CD14-positive monocyte (primary cell): ENCODE measurements around the gene ELMO2. TPM values are rescaled to one million over a fixed set of nuclear protein-coding genes. Genes with fewer than 3 reads are reported as not detected.

Source experiments
- DNase-seq, 3 donors: peaks; one replicate each; pipeline ENCODE4 v3.0.0-alpha.2; 2011 to 2022
- H2AFZ ChIP-seq: 2 replicates; pipeline ENCODE4 v1.6.0; 2012; ENCODE audit warnings: mild to moderate bottlenecking, low read depth, low read length, inconsistent platforms; ENCODE audit not compliant: insufficient read depth, poor library complexity, severe bottlenecking
- H3K27ac ChIP-seq, 2 donors: 1 replicate in 1 of 2; 2 replicates in 1 of 2; pipeline ENCODE4 v1.5.1; 2012 to 2013; ENCODE audit warnings: low read length in 2 of 2, control low read depth in 1 of 2, inconsistent platforms in 1 of 2, low read depth in 1 of 2, mild to moderate bottlenecking in 1 of 2
- H3K27me3 ChIP-seq, 2 donors: one replicate each; pipeline versions ENCODE4 v1.6.0 to v1.6.1; 2011 to 2013; ENCODE audit warnings: low read length in 2 of 2; ENCODE audit not compliant: control insufficient read depth in 2 of 2, insufficient read depth in 2 of 2
- H3K36me3 ChIP-seq, 2 donors: replicated peaks in 1 of 2; 1 replicate in 1 of 2; 2 replicates in 1 of 2; pipeline versions ENCODE4 v1.5.1 to v1.6.1; 2012 to 2013; ENCODE audit warnings: low read length in 2 of 2, control low read depth in 1 of 2, inconsistent platforms in 1 of 2, mild to moderate bottlenecking in 1 of 2; ENCODE audit not compliant: insufficient read depth in 2 of 2, control insufficient read depth in 1 of 2
- H3K4me1 ChIP-seq, 2 donors: 1 replicate in 1 of 2; 2 replicates in 1 of 2; pipeline versions ENCODE4 v1.5.1 to v1.6.1; 2012 to 2013; ENCODE audit warnings: low read length in 2 of 2, control low read depth in 1 of 2, inconsistent platforms in 1 of 2, mild to moderate bottlenecking in 1 of 2, moderate library complexity in 1 of 2; ENCODE audit not compliant: insufficient read depth in 2 of 2, control insufficient read depth in 1 of 2
- H3K4me2 ChIP-seq: replicated peaks from 2 replicates; pipeline ENCODE3; 2012; ENCODE audit warnings: low read length, moderate library complexity, mild to moderate bottlenecking; ENCODE audit not compliant: poor library complexity, severe bottlenecking; ENCODE audit errors: extremely low read depth
- H3K4me3 ChIP-seq, 3 experiments: fragments of 200-600 bp in 1 of 3; sonication (generic) in 1 of 3; replicated peaks in 1 of 3; 1 replicate in 2 of 3; 2 replicates in 1 of 3; pipeline ENCODE4 v1.5.1; 2011 to 2013; ENCODE audit warnings: low read length in 3 of 3, mild to moderate bottlenecking in 3 of 3, control low read depth in 2 of 3, low read depth in 2 of 3, inconsistent platforms in 1 of 3, moderate library complexity in 1 of 3
- H3K79me2 ChIP-seq: 2 replicates; pipeline ENCODE4 v1.6.0; 2012; ENCODE audit warnings: mild to moderate bottlenecking, control low read depth, inconsistent platforms, low read length, moderate library complexity; ENCODE audit not compliant: insufficient read depth
- H3K9ac ChIP-seq: 2 replicates; pipeline ENCODE4 v1.6.0; 2017; ENCODE audit warnings: low read length, mild to moderate bottlenecking; ENCODE audit not compliant: insufficient read depth, poor library complexity, severe bottlenecking
- H3K9me3 ChIP-seq, 2 donors: replicated peaks in 1 of 2; 1 replicate in 1 of 2; 2 replicates in 1 of 2; pipeline versions ENCODE4 v1.5.1 to v1.6.1; 2012 to 2013; ENCODE audit warnings: low read length in 2 of 2, control low read depth in 1 of 2; ENCODE audit not compliant: control insufficient read depth in 1 of 2, insufficient read depth in 1 of 2
- H4K20me1 ChIP-seq: 2 replicates; pipeline ENCODE4 v1.6.0; 2012; ENCODE audit warnings: mild to moderate bottlenecking, low read length, control low read depth, moderate library complexity; ENCODE audit not compliant: insufficient read depth
- H3K27ac Mint-ChIP-seq, 7 donors: one replicate each; pipeline ENCODE4 v1.8.0; 2020; ENCODE audit warnings: mild to moderate bottlenecking in 7 of 7, mixed read lengths in 7 of 7, moderate library complexity in 6 of 7, inconsistent platforms in 2 of 7
- H3K27me3 Mint-ChIP-seq, 3 donors: one replicate each; pipeline ENCODE4 v1.8.0; 2021 to 2022; ENCODE audit warnings: low read depth in 3 of 3, mild to moderate bottlenecking in 3 of 3, mixed read lengths in 3 of 3, moderate library complexity in 3 of 3, inconsistent platforms in 1 of 3
- H3K36me3 Mint-ChIP-seq, 2 donors: one replicate each; pipeline ENCODE4 v1.8.0; 2020; ENCODE audit warnings: mixed read lengths in 2 of 2, inconsistent platforms in 1 of 2, mild to moderate bottlenecking in 1 of 2
- H3K4me1 Mint-ChIP-seq: one replicate; pipeline ENCODE4 v1.8.0; 2020; ENCODE audit warnings: mild to moderate bottlenecking, mixed read lengths
- H3K4me3 Mint-ChIP-seq, 2 donors: one replicate each; pipeline ENCODE4 v1.8.0; 2020; ENCODE audit warnings: mild to moderate bottlenecking in 2 of 2, mixed read lengths in 2 of 2, moderate library complexity in 1 of 2
- H3K9me3 Mint-ChIP-seq, 7 donors: one replicate each; pipeline ENCODE4 v1.8.0; 2020 to 2022; ENCODE audit warnings: mixed read lengths in 7 of 7, mild to moderate bottlenecking in 6 of 7, moderate library complexity in 6 of 7, inconsistent platforms in 2 of 7
- WGBS: methylation state at CpG from one replicate; pipeline ENCODE4 v1.1.5; 2013; ENCODE audit warnings: missing lambda C conversion rate; ENCODE audit not compliant: insufficient coverage; 5-methylcytosine and 5-hydroxymethylcytosine counted together
- intact Hi-C, 2 donors: fragments of 100-400 bp; cut with micrococcal nuclease; formaldehyde crosslinking; loops; one replicate each; pipeline versions ENCODE4 v1.15.0 to v1.15.1; 2023
- polyA plus RNA-seq, 3 donors: library from polyadenylated mRNA; depleted of rRNA in 1 of 3; unstranded in 2 of 3; stranded (reverse) in 1 of 3; fragments of 300-500 nt in 2 of 3; fragments of >200 nt in 1 of 3; fragmentation: Illumina TruSeq in 2 of 3; gene quantifications; 1 replicate in 2 of 3; 2 replicates in 1 of 3; pipeline ENCODE4 v1.2.3, GENCODE V29; 2012 to 2021
- TF ChIP-seq, protein P1 (sequence below): fragments of 200-600 bp; IDR thresholded peaks from one replicate; pipeline ENCODE4 v1.8.0; 2022; ENCODE audit warnings: antibody characterized with exemption, mild to moderate bottlenecking

The ELMO2 gene
- polyA plus RNA-seq, 3 donors = 35.3 to 53.1 (median 42.3) TPM

DNA sequence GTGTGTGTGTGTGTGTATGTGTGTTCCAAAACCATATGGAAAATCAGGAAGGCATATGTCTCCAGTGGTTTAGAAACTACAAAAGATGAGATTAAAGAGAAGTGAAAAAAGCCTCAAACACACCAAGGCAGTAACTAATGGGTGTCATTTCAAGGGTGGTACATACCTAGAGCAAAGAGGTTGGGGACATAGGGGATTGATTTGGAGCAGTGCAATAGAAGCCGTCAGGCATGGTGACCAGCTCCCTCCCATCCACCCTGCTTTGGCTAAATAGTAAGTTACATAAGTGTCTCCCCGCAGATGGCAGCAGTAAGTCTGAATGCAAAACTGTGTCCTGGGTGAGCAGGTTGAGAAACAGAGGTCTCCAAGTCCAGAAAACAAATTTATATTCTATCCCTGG lies 10.4 kb upstream of the ELMO2 start:
- intact Hi-C loops = no loop called here
- DNase-seq = no peak

DNA sequence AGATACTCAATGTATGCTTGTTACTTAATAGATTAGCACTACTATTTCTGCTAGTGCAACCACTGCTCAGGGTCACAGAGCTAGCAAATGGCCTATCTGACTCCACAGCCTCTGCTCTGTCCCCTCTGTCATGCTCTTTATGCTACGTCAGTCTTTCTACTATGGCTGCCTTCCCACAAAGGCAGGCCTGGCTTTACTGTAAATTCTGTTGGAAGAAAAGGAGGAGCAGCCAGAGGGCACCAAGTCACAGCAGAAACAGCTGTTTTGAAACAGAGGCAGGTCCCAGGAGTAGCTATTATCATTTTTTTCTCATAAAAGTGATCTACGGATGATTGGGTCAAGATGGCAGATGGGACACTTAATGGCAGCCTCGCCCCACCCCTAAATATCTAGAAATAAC lies 10.0 kb upstream of the ELMO2 start:
- Mint-ChIP-seq H3K27me3 (peaks cover 6 to 16% (median 8%) of the 10 kb centered on the region in 3 donors), H3K36me3 (no peaks in the 10 kb centered on the region), H3K9me3 (peaks cover 0 to 2% (median 0%) of the 10 kb centered on the region in 7 donors), H3K4me1 (no peaks in the 10 kb centered on the region), H3K27ac (no peak overlapping the region), H3K4me3 (no peak overlapping the region)
- Histone ChIP-seq H3K79me2 (no peaks in the 10 kb centered on the region), H3K27me3 (peaks cover 0 to 7% of the 10 kb centered on the region in 2 donors), H3K27ac (no peak overlapping the region), H4K20me1 (no peaks in the 10 kb centered on the region), H3K4me3 (no peak overlapping the region), H3K9me3 (no peaks in the 10 kb centered on the region), H3K36me3 (no peaks in the 10 kb centered on the region), H2AFZ (no peak overlapping the region), H3K4me1 (no peaks in the 10 kb centered on the region), H3K9ac (no peak overlapping the region), H3K4me2 (no peak overlapping the region)
- no CpG with 5 or more reads among the region's 3 CpGs for WGBS
- no peak for DNase-seq
- intact Hi-C loops = no loop called here
- TF ChIP-seq, protein P1, sequence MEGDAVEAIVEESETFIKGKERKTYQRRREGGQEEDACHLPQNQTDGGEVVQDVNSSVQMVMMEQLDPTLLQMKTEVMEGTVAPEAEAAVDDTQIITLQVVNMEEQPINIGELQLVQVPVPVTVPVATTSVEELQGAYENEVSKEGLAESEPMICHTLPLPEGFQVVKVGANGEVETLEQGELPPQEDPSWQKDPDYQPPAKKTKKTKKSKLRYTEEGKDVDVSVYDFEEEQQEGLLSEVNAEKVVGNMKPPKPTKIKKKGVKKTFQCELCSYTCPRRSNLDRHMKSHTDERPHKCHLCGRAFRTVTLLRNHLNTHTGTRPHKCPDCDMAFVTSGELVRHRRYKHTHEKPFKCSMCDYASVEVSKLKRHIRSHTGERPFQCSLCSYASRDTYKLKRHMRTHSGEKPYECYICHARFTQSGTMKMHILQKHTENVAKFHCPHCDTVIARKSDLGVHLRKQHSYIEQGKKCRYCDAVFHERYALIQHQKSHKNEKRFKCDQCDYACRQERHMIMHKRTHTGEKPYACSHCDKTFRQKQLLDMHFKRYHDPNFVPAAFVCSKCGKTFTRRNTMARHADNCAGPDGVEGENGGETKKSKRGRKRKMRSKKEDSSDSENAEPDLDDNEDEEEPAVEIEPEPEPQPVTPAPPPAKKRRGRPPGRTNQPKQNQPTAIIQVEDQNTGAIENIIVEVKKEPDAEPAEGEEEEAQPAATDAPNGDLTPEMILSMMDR = no peak

More for the DNA sequence above, 10.4 kb upstream of the ELMO2 start:
- no peaks in the 10 kb centered on the region for H3K36me3 Mint-ChIP-seq
- Histone ChIP-seq H3K36me3 (no peaks in the 10 kb centered on the region), H3K27ac (no peak overlapping the region), H3K4me2 (no peak overlapping the region), H3K27me3 (peaks cover 0 to 7% of the 10 kb centered on the region in 2 donors), H3K4me3 (no peak overlapping the region), H3K9ac (no peak overlapping the region), H3K79me2 (no peaks in the 10 kb centered on the region), H2AFZ (no peak overlapping the region), H3K9me3 (no peaks in the 10 kb centered on the region), H3K4me1 (no peaks in the 10 kb centered on the region), H4K20me1 (no peaks in the 10 kb centered on the region)
- WGBS = no CpG with 5 or more reads among the region's 2 CpGs
- H3K9me3 Mint-ChIP-seq = peaks cover 0 to 2% (median 0%) of the 10 kb centered on the region in 7 donors
- no peak overlapping the region for H3K4me3 Mint-ChIP-seq
- no peaks in the 10 kb centered on the region for H3K4me1 Mint-ChIP-seq
- H3K27ac Mint-ChIP-seq = no peak overlapping the region
- TF ChIP-seq, protein P1 = no peak
- H3K27me3 Mint-ChIP-seq = peaks cover 6 to 14% (median 8%) of the 10 kb centered on the region in 3 donors
